Measurements from ENCODE around the gene C12orf57.

C12orf57 gene

DNA sequence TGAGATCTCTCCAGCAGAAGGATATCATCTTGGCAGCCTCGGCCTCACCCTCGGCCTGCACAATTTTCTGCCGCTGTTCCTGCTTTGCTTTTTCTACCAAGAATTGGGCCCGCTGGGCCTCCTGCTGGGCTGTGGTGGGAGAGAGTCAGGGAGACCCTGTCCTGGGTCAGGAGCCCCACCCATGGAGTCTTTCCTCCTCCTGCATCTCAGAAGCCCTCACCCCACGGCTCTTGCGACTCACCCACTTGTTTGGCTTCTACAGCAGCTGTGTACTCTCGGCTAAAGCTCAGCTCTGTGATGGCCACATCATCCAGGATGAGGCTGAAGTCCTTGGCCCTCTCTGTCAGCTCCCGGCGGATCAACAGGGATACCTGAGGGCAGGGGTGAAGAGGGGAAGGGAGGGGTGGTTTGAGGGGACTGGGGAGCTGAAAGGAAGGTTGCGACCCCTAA lies 23.9 kb downstream of the C12orf57 start:
- no peak for DNase-seq (ENCODE audit: low read depth)
- no peak for TF ChIP-seq CTCF (IDR thresholded peaks at IDR 0.05; ENCODE audit: control insufficient read depth, extremely low read depth, insufficient read depth)
- no peak overlapping the region for H3K4me3 ChIP-seq (ENCODE audit: low read depth, low read length)

DNA sequence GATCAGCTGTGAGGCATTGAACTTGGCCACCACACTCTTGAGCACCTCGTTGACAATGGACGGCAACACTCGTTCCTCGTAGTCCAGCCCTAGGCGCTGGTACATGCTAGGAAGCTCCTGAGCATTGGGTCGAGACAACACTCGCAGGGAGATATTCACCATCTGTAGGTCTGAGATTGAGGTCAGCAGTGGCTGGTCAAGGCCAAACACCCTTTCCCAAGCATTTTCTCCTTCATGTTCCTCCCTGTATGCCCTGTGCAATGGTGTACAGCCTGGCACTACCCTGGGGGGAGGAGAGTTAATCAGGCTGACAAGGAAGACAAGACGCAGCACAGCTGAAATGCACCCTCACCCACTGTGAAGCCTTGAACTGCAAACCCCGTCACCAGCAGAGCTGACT lies 24.6 kb downstream of the C12orf57 start:
- DNase-seq (ENCODE audit: low read depth) = no peak
- TF ChIP-seq CTCF (IDR thresholded peaks at IDR 0.05; ENCODE audit: control insufficient read depth, extremely low read depth, insufficient read depth) = no peak
- H3K4me3 ChIP-seq (ENCODE audit: low read depth, low read length) = no peak overlapping the region

DNA sequence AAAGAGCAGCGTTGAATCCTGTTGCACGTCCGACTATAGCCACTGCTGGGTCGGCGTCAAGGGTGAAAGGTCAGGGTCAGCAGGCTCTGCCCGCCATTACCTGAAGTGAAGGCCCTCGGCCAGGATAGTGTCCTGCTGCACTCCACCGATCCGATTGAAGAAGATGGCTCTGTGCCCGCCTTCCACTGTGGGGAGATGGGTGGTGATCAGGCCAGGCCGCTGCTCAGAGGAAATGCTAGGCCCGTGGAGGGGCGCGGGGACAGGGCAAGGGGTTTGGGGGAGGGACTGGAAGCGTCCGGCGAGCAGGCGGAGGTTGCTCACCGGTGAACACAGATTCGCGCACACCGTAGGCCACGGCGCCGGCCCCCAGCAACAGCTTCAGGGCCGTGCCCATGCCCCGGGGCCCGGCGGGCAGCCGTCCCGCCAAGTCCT lies 26.3 kb downstream of the C12orf57 start:
- no peak for TF ChIP-seq CTCF (IDR thresholded peaks at IDR 0.05; ENCODE audit: control insufficient read depth, extremely low read depth, insufficient read depth)
- H3K4me3 ChIP-seq (ENCODE audit: low read depth, low read length) = peak overlapping the region; percentile 99
- DNase-seq (ENCODE audit: low read depth) = no peak

- no peak overlapping the region for H3K4me3 ChIP-seq (ENCODE audit: low read depth, low read length)
- DNase-seq (ENCODE audit: low read depth) = no peak
- TF ChIP-seq CTCF (IDR thresholded peaks at IDR 0.05; ENCODE audit: control insufficient read depth, extremely low read depth, insufficient read depth) = no peak
Observed at GRCh38 chr12:6974180-6974579, 30.4 kb downstream of the C12orf57 start.

- H3K4me3 ChIP-seq (ENCODE audit: low read depth, low read length) = no peak overlapping the region
- TF ChIP-seq CTCF (IDR thresholded peaks at IDR 0.05; ENCODE audit: control insufficient read depth, extremely low read depth, insufficient read depth) = no peak
- DNase-seq (ENCODE audit: low read depth) = no peak
Observed at GRCh38 chr12:6975297-6976032, 31.6 kb downstream of the C12orf57 start.

- no peak for TF ChIP-seq CTCF (IDR thresholded peaks at IDR 0.05; ENCODE audit: control insufficient read depth, extremely low read depth, insufficient read depth)
- no peak for DNase-seq (ENCODE audit: low read depth)
- H3K4me3 ChIP-seq (ENCODE audit: low read depth, low read length) = no peak overlapping the region
Observed at GRCh38 chr12:6977653-6978052, 33.8 kb downstream of the C12orf57 start.

- no peak overlapping the region for H3K4me3 ChIP-seq (ENCODE audit: low read depth, low read length)
- no peak for TF ChIP-seq CTCF (IDR thresholded peaks at IDR 0.05; ENCODE audit: control insufficient read depth, extremely low read depth, insufficient read depth)
Observed at GRCh38 chr12:6978188-6978587, 34.4 kb downstream of the C12orf57 start.

More at GRCh38 chr12:6978188-6978587, 34.4 kb downstream of the C12orf57 start:
- DNase-seq (ENCODE audit: low read depth) = no peak
